ENCODE measurements around the gene MN1. TPM values are rescaled to one million over a fixed set of nuclear protein-coding genes. Genes with fewer than 3 reads are reported as not detected.

Gene MN1
- total RNA-seq, 1 donor from 2014 or later = 0.07 TPM

DNA sequence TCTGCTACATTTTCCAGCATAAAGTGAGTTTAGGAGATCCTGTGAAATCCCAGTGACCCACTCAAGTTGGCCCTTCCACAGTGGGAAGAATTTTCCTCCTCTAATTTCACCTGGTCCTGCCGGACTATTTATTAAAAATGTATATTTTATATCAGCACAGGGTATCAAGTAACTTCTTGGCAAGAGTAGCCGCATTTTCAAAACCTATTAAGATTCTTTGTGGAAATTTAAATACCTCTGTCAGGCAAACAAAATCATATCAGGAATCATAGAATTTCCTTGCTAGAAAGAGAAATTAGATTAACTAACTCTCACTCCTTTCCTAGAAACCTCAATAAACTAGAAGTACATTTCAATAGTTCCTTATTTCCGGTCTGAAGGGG is 9.7 kb downstream of the MN1 start:
- ATAC-seq (ENCODE audit: low read depth) (no peak), DNase-seq (no peak)
- ChIA-PET CTCF (no interaction called here), POLR2A (no interaction called here)
- TF ChIP-seq, protein P1, sequence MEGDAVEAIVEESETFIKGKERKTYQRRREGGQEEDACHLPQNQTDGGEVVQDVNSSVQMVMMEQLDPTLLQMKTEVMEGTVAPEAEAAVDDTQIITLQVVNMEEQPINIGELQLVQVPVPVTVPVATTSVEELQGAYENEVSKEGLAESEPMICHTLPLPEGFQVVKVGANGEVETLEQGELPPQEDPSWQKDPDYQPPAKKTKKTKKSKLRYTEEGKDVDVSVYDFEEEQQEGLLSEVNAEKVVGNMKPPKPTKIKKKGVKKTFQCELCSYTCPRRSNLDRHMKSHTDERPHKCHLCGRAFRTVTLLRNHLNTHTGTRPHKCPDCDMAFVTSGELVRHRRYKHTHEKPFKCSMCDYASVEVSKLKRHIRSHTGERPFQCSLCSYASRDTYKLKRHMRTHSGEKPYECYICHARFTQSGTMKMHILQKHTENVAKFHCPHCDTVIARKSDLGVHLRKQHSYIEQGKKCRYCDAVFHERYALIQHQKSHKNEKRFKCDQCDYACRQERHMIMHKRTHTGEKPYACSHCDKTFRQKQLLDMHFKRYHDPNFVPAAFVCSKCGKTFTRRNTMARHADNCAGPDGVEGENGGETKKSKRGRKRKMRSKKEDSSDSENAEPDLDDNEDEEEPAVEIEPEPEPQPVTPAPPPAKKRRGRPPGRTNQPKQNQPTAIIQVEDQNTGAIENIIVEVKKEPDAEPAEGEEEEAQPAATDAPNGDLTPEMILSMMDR (IDR thresholded peaks at IDR 0.05) = no peak
- Mint-ChIP-seq H3K9me3 (no peaks in the 10 kb centered on the region), H3K4me3 (no peak overlapping the region), H3K27ac (no peak overlapping the region), H3K27me3 (no peaks in the 10 kb centered on the region), H3K36me3 (ENCODE audit: low read depth) (no peaks in the 10 kb centered on the region), H3K4me1 (no peaks in the 10 kb centered on the region)
- intact Hi-C loops (cut with micrococcal nuclease) = no loop called here

- ATAC-seq (ENCODE audit: low read depth) = no peak
- Mint-ChIP-seq H3K27ac (no peak overlapping the region), H3K27me3 (no peaks in the 10 kb centered on the region), H3K36me3 (ENCODE audit: low read depth) (no peaks in the 10 kb centered on the region), H3K4me3 (no peak overlapping the region), H3K4me1 (no peaks in the 10 kb centered on the region), H3K9me3 (no peaks in the 10 kb centered on the region)
- CTCF ChIA-PET = no interaction called here
- intact Hi-C loops (cut with micrococcal nuclease) = no loop called here
- POLR2A ChIA-PET = no interaction called here
- no peak for DNase-seq
- TF ChIP-seq, protein P1 (IDR thresholded peaks at IDR 0.05) = no peak
Measured at GRCh38 chr22:27791159-27791858, 10.2 kb downstream of the MN1 start.

DNA sequence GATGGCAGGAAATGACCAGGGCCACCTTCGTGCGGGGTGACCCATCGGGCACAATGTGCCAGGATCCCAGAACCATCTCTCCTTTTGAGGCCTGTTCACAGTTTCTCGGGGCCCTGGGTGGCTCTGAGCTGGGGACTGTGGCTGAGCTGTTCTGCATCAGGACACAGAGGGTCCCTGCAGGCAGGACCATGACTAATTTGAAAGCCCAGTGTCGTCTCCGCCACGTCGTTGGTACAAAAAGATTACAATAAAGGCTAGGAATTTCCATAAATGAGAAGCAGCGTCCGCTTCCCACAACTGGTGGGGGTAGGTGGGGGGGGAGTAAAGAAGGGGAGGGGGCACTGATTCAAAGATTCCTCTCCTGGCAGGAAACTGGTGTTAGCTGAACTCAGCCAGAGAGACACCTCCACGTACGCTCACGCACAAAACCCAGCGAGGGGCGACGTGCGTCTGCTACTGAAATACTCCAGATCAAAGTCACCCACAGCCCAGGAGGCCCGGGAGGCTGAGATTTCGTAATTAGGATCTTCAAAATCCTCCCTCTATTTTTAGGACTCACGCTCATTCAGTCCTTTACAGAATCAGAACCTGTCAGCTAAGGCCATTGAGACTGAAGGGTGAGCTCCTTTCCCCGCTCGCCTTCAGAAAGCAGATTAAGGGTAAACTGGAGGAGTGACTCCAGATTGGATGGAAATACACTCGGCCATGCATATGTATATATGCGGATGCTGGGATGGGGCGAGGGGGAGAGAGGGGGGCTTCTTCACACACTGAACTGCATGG is 11.0 kb downstream of the MN1 start:
- POLR2A ChIA-PET = no interaction called here
- CTCF ChIA-PET = no interaction called here
- no peak overlapping the region for H3K4me3 Mint-ChIP-seq
- no peaks in the 10 kb centered on the region for H3K4me1 Mint-ChIP-seq
- intact Hi-C loops (cut with micrococcal nuclease) = no loop called here
- ATAC-seq (ENCODE audit: low read depth) = no peak
- H3K27me3 Mint-ChIP-seq = no peaks in the 10 kb centered on the region
- no peak for DNase-seq
- no peaks in the 10 kb centered on the region for H3K9me3 Mint-ChIP-seq
- TF ChIP-seq, protein P1 (IDR thresholded peaks at IDR 0.05) = no peak
- no peak overlapping the region for H3K27ac Mint-ChIP-seq
- H3K36me3 Mint-ChIP-seq (ENCODE audit: low read depth) = no peaks in the 10 kb centered on the region

GRCh38 chr22:27788500-27789288 is 12.9 kb downstream of the MN1 start:
- peaks cover 4% of the 10 kb centered on the region for H3K27me3 Mint-ChIP-seq
- H3K36me3 Mint-ChIP-seq (ENCODE audit: low read depth) = no peaks in the 10 kb centered on the region
- ChIA-PET CTCF (no interaction called here), POLR2A (no interaction called here)
- no peak for ATAC-seq (ENCODE audit: low read depth)
- H3K4me1 Mint-ChIP-seq = no peaks in the 10 kb centered on the region
- intact Hi-C loops (cut with micrococcal nuclease) = no loop called here
- no peak overlapping the region for H3K27ac Mint-ChIP-seq
- no peaks in the 10 kb centered on the region for H3K9me3 Mint-ChIP-seq
- DNase-seq = no peak
- TF ChIP-seq, protein P1 (IDR thresholded peaks at IDR 0.05) = no peak
- H3K4me3 Mint-ChIP-seq = no peak overlapping the region

- POLR2A ChIA-PET = no interaction called here
- DNase-seq (no peak), ATAC-seq (ENCODE audit: low read depth) (no peak)
- Mint-ChIP-seq H3K4me1 (no peaks in the 10 kb centered on the region), H3K4me3 (no peak overlapping the region), H3K36me3 (ENCODE audit: low read depth) (no peaks in the 10 kb centered on the region), H3K27ac (no peak overlapping the region), H3K9me3 (no peaks in the 10 kb centered on the region), H3K27me3 (peaks cover 4% of the 10 kb centered on the region)
- TF ChIP-seq, protein P1 (IDR thresholded peaks at IDR 0.05) = no peak
- CTCF ChIA-PET = no interaction called here
- intact Hi-C loops (cut with micrococcal nuclease) = no loop called here
Measured at GRCh38 chr22:27786965-27787364, 14.6 kb downstream of the MN1 start.

All from activated B cell treated with CpG ODN at 0.5 μM for 24 hours (primary cell).